Measurements from ENCODE around the gene EFHD2. TPM values are rescaled to one million over a fixed set of nuclear protein-coding genes. Genes with fewer than 3 reads are reported as not detected.

The EFHD2 gene
- polyA plus RNA-seq, 6 donors from 2014 or later, result 34.1 to 49.5 (median 44.3) TPM

GRCh38 chr1:15408890-15409387 is 749 bp upstream of the EFHD2 start:
- Mint-ChIP-seq H3K36me3 (no peaks in the 10 kb centered on the region), H3K27me3 (peaks cover 0 to 14% (median 12%) of the 10 kb centered on the region in 3 donors), H3K4me1 (peaks cover 22 to 41% (median 40%) of the 10 kb centered on the region in 3 donors), H3K9me3 (no peaks in the 10 kb centered on the region), H3K27ac (peak overlapping the region; percentile 97 to 100 (median 99)), H3K4me3 (peak overlapping the region; percentile 80 to 96 (median 86))
- ATAC-seq (ENCODE audit: low read depth in 2 of 2) (no peak), DNase-seq (no peak)

GRCh38 chr1:15410223-15410883 is 665 bp downstream of the EFHD2 start:
- H3K4me3 Mint-ChIP-seq, result peak overlapping the region; percentile 81 to 96 (median 95)
- peak overlapping the region; percentile 91 to 99 (median 96) for H3K27ac Mint-ChIP-seq
- H3K27me3 Mint-ChIP-seq, result peaks cover 0 to 12% (median 10%) of the 10 kb centered on the region in 3 donors
- peaks cover 29 to 55% (median 51%) of the 10 kb centered on the region in 3 donors for H3K4me1 Mint-ChIP-seq
- ATAC-seq (ENCODE audit: low read depth in 2 of 2) (no peak), DNase-seq (peak; percentile 22)
- no peaks in the 10 kb centered on the region for H3K36me3 Mint-ChIP-seq
- no peaks in the 10 kb centered on the region for H3K9me3 Mint-ChIP-seq

GRCh38 chr1:15410884-15411245 is 1.2 kb downstream of the EFHD2 start:
- no peaks in the 10 kb centered on the region for H3K36me3 Mint-ChIP-seq
- ATAC-seq (ENCODE audit: low read depth in 2 of 2) (no peak), DNase-seq (no peak)
- H3K27ac Mint-ChIP-seq, result peak overlapping the region; percentile 91 to 99 (median 96)
- peak overlapping the region; percentile 81 to 96 (median 94) for H3K4me3 Mint-ChIP-seq
- peaks cover 33 to 60% (median 56%) of the 10 kb centered on the region in 3 donors for H3K4me1 Mint-ChIP-seq
- no peaks in the 10 kb centered on the region for H3K9me3 Mint-ChIP-seq
- peaks cover 0 to 12% (median 9%) of the 10 kb centered on the region in 3 donors for H3K27me3 Mint-ChIP-seq

GRCh38 chr1:15411593-15412137 is 2.0 kb downstream of the EFHD2 start:
- H3K4me1 Mint-ChIP-seq, result peaks cover 41 to 68% (median 64%) of the 10 kb centered on the region in 3 donors
- no peaks in the 10 kb centered on the region for H3K36me3 Mint-ChIP-seq
- H3K4me3 Mint-ChIP-seq, result peak overlapping the region; percentile 81 to 96 (median 94)
- H3K27ac Mint-ChIP-seq, result peak overlapping the region; percentile 54 to 99 (median 98)
- H3K9me3 Mint-ChIP-seq, result no peaks in the 10 kb centered on the region
- ATAC-seq (ENCODE audit: low read depth in 2 of 2), result peak; percentile 59 to 62
- peaks cover 0 to 7% (median 6%) of the 10 kb centered on the region in 3 donors for H3K27me3 Mint-ChIP-seq
- DNase-seq, result peak; percentile 82

GRCh38 chr1:15412175-15412800 is 2.6 kb downstream of the EFHD2 start:
- H3K27me3 Mint-ChIP-seq, result peaks cover 0 to 1% (median under 1%) of the 10 kb centered on the region in 3 donors
- no peaks in the 10 kb centered on the region for H3K9me3 Mint-ChIP-seq
- H3K36me3 Mint-ChIP-seq, result no peaks in the 10 kb centered on the region
- peaks cover 46 to 74% (median 70%) of the 10 kb centered on the region in 3 donors for H3K4me1 Mint-ChIP-seq
- ATAC-seq (ENCODE audit: low read depth in 2 of 2), result no peak
- peak overlapping the region; percentile 81 to 96 (median 94) for H3K4me3 Mint-ChIP-seq
- peak overlapping the region in 5 of 6 donors; percentile 24 to 99 (median 97) for H3K27ac Mint-ChIP-seq
- no peak for DNase-seq

GRCh38 chr1:15412843-15413242 is 3.2 kb downstream of the EFHD2 start:
- Mint-ChIP-seq H3K27ac (peak overlapping the region in 3 of 6 donors; percentile 54 to 99 (median 86)), H3K4me3 (peak overlapping the region in 3 of 8 donors; percentile 88 to 95 (median 95)), H3K27me3 (no peaks in the 10 kb centered on the region), H3K4me1 (peaks cover 49 to 79% (median 75%) of the 10 kb centered on the region in 3 donors), H3K36me3 (no peaks in the 10 kb centered on the region), H3K9me3 (no peaks in the 10 kb centered on the region)
- ATAC-seq (ENCODE audit: low read depth in 2 of 2) (no peak), DNase-seq (no peak)

GRCh38 chr1:15413563-15414444 is 4.1 kb downstream of the EFHD2 start:
- ATAC-seq (ENCODE audit: low read depth in 2 of 2) (no peak), DNase-seq (no peak)
- H3K4me3 Mint-ChIP-seq, result peak overlapping the region in 1 of 8 donors; percentile 40
- H3K36me3 Mint-ChIP-seq, result no peaks in the 10 kb centered on the region
- peaks cover 49 to 83% (median 79%) of the 10 kb centered on the region in 3 donors for H3K4me1 Mint-ChIP-seq
- no peaks in the 10 kb centered on the region for H3K27me3 Mint-ChIP-seq
- no peaks in the 10 kb centered on the region for H3K9me3 Mint-ChIP-seq
- peak overlapping the region in 2 of 6 donors; percentile 85 to 94 for H3K27ac Mint-ChIP-seq

- ATAC-seq (ENCODE audit: low read depth in 2 of 2) (no peak), DNase-seq (no peak)
- peak overlapping the region in 2 of 8 donors; percentile 14 to 40 for H3K4me3 Mint-ChIP-seq
- H3K27me3 Mint-ChIP-seq, result no peaks in the 10 kb centered on the region
- H3K4me1 Mint-ChIP-seq, result peaks cover 44 to 77% (median 74%) of the 10 kb centered on the region in 3 donors
- H3K9me3 Mint-ChIP-seq, result no peaks in the 10 kb centered on the region
- H3K36me3 Mint-ChIP-seq, result no peaks in the 10 kb centered on the region
- H3K27ac Mint-ChIP-seq, result peak overlapping the region in 5 of 6 donors; percentile 44 to 94 (median 72)
Observed at GRCh38 chr1:15414445-15414983, 4.8 kb downstream of the EFHD2 start.

GRCh38 chr1:15417059-15417934 is 7.6 kb downstream of the EFHD2 start:
- H3K36me3 Mint-ChIP-seq, result no peaks in the 10 kb centered on the region
- peaks cover 0 to 2% (median 0%) of the 10 kb centered on the region in 7 donors for H3K9me3 Mint-ChIP-seq
- H3K27me3 Mint-ChIP-seq, result no peaks in the 10 kb centered on the region
- DNase-seq, result peak; percentile 28
- peak overlapping the region in 6 of 8 donors; percentile 27 to 73 (median 34) for H3K4me3 Mint-ChIP-seq
- ATAC-seq (ENCODE audit: low read depth in 2 of 2), result peak; percentile 54 to 64
- H3K27ac Mint-ChIP-seq, result peak overlapping the region; percentile 37 to 96 (median 87)
- peaks cover 27 to 62% (median 60%) of the 10 kb centered on the region in 3 donors for H3K4me1 Mint-ChIP-seq

GRCh38 chr1:15418806-15419515 is 9.3 kb downstream of the EFHD2 start:
- DNase-seq (no peak), ATAC-seq (ENCODE audit: low read depth in 2 of 2) (no peak)
- no peaks in the 10 kb centered on the region for H3K27me3 Mint-ChIP-seq
- H3K4me3 Mint-ChIP-seq, result peak overlapping the region in 1 of 8 donors; percentile 13
- H3K36me3 Mint-ChIP-seq, result no peaks in the 10 kb centered on the region
- H3K27ac Mint-ChIP-seq, result peak overlapping the region in 3 of 6 donors; percentile 12 to 75 (median 24)
- H3K9me3 Mint-ChIP-seq, result peaks cover 0 to 2% (median 0%) of the 10 kb centered on the region in 7 donors
- H3K4me1 Mint-ChIP-seq, result peaks cover 27 to 49% (median 47%) of the 10 kb centered on the region in 3 donors

- Mint-ChIP-seq H3K9me3 (peaks cover 0 to 2% (median 0%) of the 10 kb centered on the region in 7 donors), H3K4me3 (no peak overlapping the region), H3K27me3 (no peaks in the 10 kb centered on the region), H3K4me1 (peaks cover 22 to 34% (median 29%) of the 10 kb centered on the region in 3 donors), H3K27ac (peak overlapping the region in 3 of 6 donors; percentile 24 to 49 (median 28)), H3K36me3 (peaks cover 0 to 7% of the 10 kb centered on the region in 2 donors)
- DNase-seq (no peak), ATAC-seq (ENCODE audit: low read depth in 2 of 2) (no peak)
Observed at GRCh38 chr1:15420853-15421465, 11.3 kb downstream of the EFHD2 start.

All from naive B cell (primary cell).